Posterior vena cava (tissue), 2 donors: ENCODE data around the gene CDK5RAP1. TPM values are rescaled to one million over a fixed set of nuclear protein-coding genes. Genes with fewer than 3 reads are reported as not detected.
"Not testable (repeated sequence)": the region's sequence is repeated elsewhere in the genome, so short reads cannot be mapped to it uniquely, and the experiment has no call there.

ENCODE experiments used
- DNase-seq: peaks from one replicate; pipeline ENCODE4 v3.0.0-alpha.2; 2020; ENCODE audit warnings: low spot score
- intact Hi-C, 2 donors: fragments of 100-400 bp; cut with DNase I; formaldehyde crosslinking; loops; one replicate each; pipeline versions ENCODE4 v1.14.1 to v1.14.2; 2022 to 2023
- total RNA-seq, 2 donors: library from RNA; stranded (reverse); fragmentation: NEBNext Ultra II Directional; extraction: Animal tissue kit (Norgen Biotek cat#: 25700); gene quantifications; one replicate each; pipeline ENCODE4 v1.2.1, GENCODE V29; 2021
- donor health status: DM: yes; HTN: yes; CAD: no.
- donor health status: DM: yes; HTN: yes; CAD: no.

The CDK5RAP1 gene
- total RNA-seq, 2 donors from 2014 or later, result 15.9 to 19.8 TPM

- intact Hi-C loops, result no loop called here
- DNase-seq, result no peak
These were observed 6.6 kb downstream of the CDK5RAP1 start for GRCh38 chr20:33394718-33395117.

- intact Hi-C loops, result no loop called here
These were observed 7.7 kb downstream of the CDK5RAP1 start for GRCh38 chr20:33393609-33394008.

GRCh38 chr20:33391722-33392415 lies 9.4 kb downstream of the CDK5RAP1 start:
- no peak for DNase-seq
- intact Hi-C loops, result no loop called here

More at GRCh38 chr20:33393609-33394008, 7.7 kb downstream of the CDK5RAP1 start:
- no peak for DNase-seq

GRCh38 chr20:33389326-33389725 lies 12.0 kb downstream of the CDK5RAP1 start:
- intact Hi-C loops, DNase-seq: not testable (repeated sequence)

GRCh38 chr20:33388268-33388667 lies 13.1 kb downstream of the CDK5RAP1 start:
- intact Hi-C loops, result no loop called here
- DNase-seq, result no peak

- intact Hi-C loops, result no loop called here
- no peak for DNase-seq
These were observed 14.1 kb downstream of the CDK5RAP1 start for GRCh38 chr20:33387177-33387576.

GRCh38 chr20:33386673-33387072 lies 14.6 kb downstream of the CDK5RAP1 start:
- intact Hi-C loops, result no loop called here
- no peak for DNase-seq

- intact Hi-C loops, result no loop called here
- no peak for DNase-seq
These were observed 24.0 kb downstream of the CDK5RAP1 start for GRCh38 chr20:33377366-33377765.

GRCh38 chr20:33373735-33374605 lies 27.3 kb downstream of the CDK5RAP1 start:
- intact Hi-C loops, result no loop called here
- no peak for DNase-seq

- no peak for DNase-seq
- intact Hi-C loops, result no loop called here
These were observed 28.3 kb downstream of the CDK5RAP1 start for GRCh38 chr20:33372993-33373441.

- intact Hi-C loops, result no loop called here
- DNase-seq, result no peak
These were observed 31.0 kb downstream of the CDK5RAP1 start for GRCh38 chr20:33370291-33370690.

- DNase-seq, result no peak
- intact Hi-C loops, result no loop called here
These were observed 38.4 kb downstream of the CDK5RAP1 start for GRCh38 chr20:33362898-33363297.

- intact Hi-C loops, result no loop called here
- no peak for DNase-seq
These were observed 41.7 kb downstream of the CDK5RAP1 start for GRCh38 chr20:33359399-33360261.

GRCh38 chr20:33353013-33353402 lies 48.3 kb downstream of the CDK5RAP1 start:
- intact Hi-C loops, result no loop called here

GRCh38 chr20:33352258-33353012 lies 48.9 kb downstream of the CDK5RAP1 start:
- intact Hi-C loops, result no loop called here
- no peak for DNase-seq

More at GRCh38 chr20:33353013-33353402, 48.3 kb downstream of the CDK5RAP1 start:
- DNase-seq, result no peak

GRCh38 chr20:33351696-33352095 lies 49.6 kb downstream of the CDK5RAP1 start:
- intact Hi-C loops, result no loop called here
- DNase-seq, result no peak

- no peak for DNase-seq
- intact Hi-C loops, result no loop called here
These were observed 51.8 kb downstream of the CDK5RAP1 start for GRCh38 chr20:33349493-33349892.

GRCh38 chr20:33348136-33348937 lies 53.0 kb downstream of the CDK5RAP1 start:
- intact Hi-C loops, result no loop called here
- no peak for DNase-seq
